Spleen (tissue), 11 donors: Measurements from ENCODE around the gene TNS2. TPM values are rescaled to one million over a fixed set of nuclear protein-coding genes. Genes with fewer than 3 reads are reported as not detected.

ENCODE experiments used
- DNase-seq: peaks from one replicate; pipeline ENCODE4 v3.0.0-alpha.2; 2020
- H3K27ac ChIP-seq, 8 donors: fragments of 200-600 bp; sonication (generic) in 7 of 8; 1 replicate in 4 of 8; 2 replicates in 4 of 8; pipeline versions ENCODE4 v1.5.0 to v1.8.0; 2016 to 2021; ENCODE audit warnings: inconsistent platforms in 4 of 8, mild to moderate bottlenecking in 4 of 8, moderate library complexity in 1 of 8
- H3K27me3 ChIP-seq, 7 donors: fragments of 200-600 bp; sonication (generic) in 6 of 7; replicated peaks in 1 of 7; 1 replicate in 4 of 7; 2 replicates in 3 of 7; pipeline versions ENCODE4 v1.5.0 to v1.8.0; 2016 to 2021; ENCODE audit warnings: inconsistent platforms in 3 of 7, mild to moderate bottlenecking in 1 of 7
- H3K36me3 ChIP-seq, 6 donors: fragments of 200-600 bp; sonication (generic) in 5 of 6; 1 replicate in 4 of 6; 2 replicates in 2 of 6; pipeline versions ENCODE4 v1.5.0 to v1.8.0; 2016 to 2021; ENCODE audit warnings: inconsistent platforms in 2 of 6
- H3K4me1 ChIP-seq, 6 donors: fragments of 200-600 bp; sonication (generic) in 5 of 6; 1 replicate in 3 of 6; 2 replicates in 3 of 6; pipeline versions ENCODE4 v1.5.0 to v1.8.0; 2016 to 2021; ENCODE audit warnings: inconsistent platforms in 3 of 6
- H3K4me3 ChIP-seq, 8 donors: fragments of 200-600 bp; sonication (generic) in 7 of 8; 1 replicate in 4 of 8; 2 replicates in 4 of 8; pipeline versions ENCODE4 v1.5.0 to v1.8.0; 2016 to 2021; ENCODE audit warnings: inconsistent platforms in 4 of 8, mild to moderate bottlenecking in 4 of 8, moderate library complexity in 2 of 8
- H3K9me3 ChIP-seq, 8 donors: fragments of 200-600 bp; sonication (generic) in 7 of 8; 1 replicate in 4 of 8; 2 replicates in 4 of 8; pipeline versions ENCODE4 v1.5.0 to v1.8.0; 2016 to 2021; ENCODE audit warnings: inconsistent platforms in 4 of 8
- CTCF ChIP-seq, 11 experiments: fragments of 200-600 bp in 7 of 11; fragments of 450-650 bp in 4 of 11; sonication (generic) in 4 of 11; IDR thresholded peaks in 8 of 11; conservative IDR thresholded peaks in 3 of 11; 1 replicate in 7 of 11; 2 replicates in 4 of 11; pipeline versions ENCODE4 v1.4.0 to v1.8.0; 2016 to 2021; ENCODE audit warnings: antibody characterized with exemption in 11 of 11, inconsistent platforms in 4 of 11, mild to moderate bottlenecking in 1 of 11
- POLR2A ChIP-seq, 3 donors: fragments of 450-650 bp; IDR thresholded peaks; one replicate each; pipeline ENCODE4 v1.5.1; 2017; ENCODE audit warnings: antibody characterized with exemption in 3 of 3, mild to moderate bottlenecking in 1 of 3
- POLR2AphosphoS5 ChIP-seq, 3 donors: sonication (generic); formaldehyde crosslinking; IDR thresholded peaks; one replicate each; pipeline ENCODE4 v1.5.1; 2017; ENCODE audit warnings: antibody characterized with exemption in 3 of 3
- WGBS, 5 donors: extraction: QIAGEN DNeasy Blood & Tissue Kit in 3 of 5; methylation state at CpG; one replicate each; pipeline versions ENCODE4 v1.1.5 to v1.1.7; 2013 to 2018; 5-methylcytosine and 5-hydroxymethylcytosine counted together
- intact Hi-C: fragments of 100-400 bp; cut with DNase I; formaldehyde crosslinking; loops from one replicate; pipeline ENCODE4 v1.15.0; 2023; ENCODE audit warnings: low total_unique reads
- polyA plus RNA-seq, 3 donors: library from polyadenylated mRNA; stranded (reverse); fragments of 200-250 nt; gene quantifications; one replicate each; pipeline ENCODE4 v1.2.1, GENCODE V29; 2013
- total RNA-seq, 7 donors: library from RNA; depleted of rRNA in 3 of 7; stranded (reverse); fragments of >200 nt in 3 of 7; fragmentation: NEBNext Ultra II Directional in 4 of 7; extraction: Animal tissue kit (Norgen Biotek cat#: 25700) in 4 of 7; gene quantifications; one replicate each; pipeline versions ENCODE4 v1.1.0 to v1.2.1, GENCODE V29; 2016 to 2021
- donor health status: healthy with polysubstance abuse.
- donor health status: DM: no; HTN: no; CAD: no; lungs with moderate emphysema.
- donor health status: DM: no; HTN: no; CAD: no.
- donor health status: Bipolar disorder and iron deficiency.
- donor health status: healthy.
- donor health status: DM: no; HTN: no; CAD: no.
- donor health status: DM: yes; HTN: yes; CAD: no.

Gene TNS2
- total and polyA plus RNA-seq, 10 donors, result 36.6 to 301 (median 162) TPM

GRCh38 chr12:53078425-53079225, 28.8 kb downstream of the TNS2 start:
- Histone ChIP-seq H3K36me3 (peaks cover 0 to 42% (median 28%) of the 10 kb centered on the region in 6 donors), H3K27me3 (no peaks in the 10 kb centered on the region), H3K4me3 (peak overlapping the region; percentile 67 to 85 (median 77)), H3K4me1 (peaks cover 13 to 66% (median 40%) of the 10 kb centered on the region in 6 donors), H3K27ac (peak overlapping the region; percentile 76 to 95 (median 92)), H3K9me3 (no peaks in the 10 kb centered on the region)
- WGBS, 5 donors, result 21 to 56% (median 23%) methylated on average over 10 to 25 of the region's 25 CpGs
- TF ChIP-seq POLR2AphosphoS5 (IDR thresholded peaks at IDR 0.05), result no peak
- peak in 2 of 11 experiments; percentile 5 to 6 for TF ChIP-seq CTCF (IDR thresholded peaks at IDR 0.05 in 8 of 11, conservative IDR thresholded peaks at IDR 0.05 in 3 of 11)
- TF ChIP-seq POLR2A (IDR thresholded peaks at IDR 0.05), result no peak
- no peak for DNase-seq
- intact Hi-C loops, result loop anchor here (10.0 kb wide), 1 partner anchor 126 kb away; the partner anchor contains the start of gene ITGB7

GRCh38 chr12:53079226-53080117, 29.6 kb downstream of the TNS2 start, which contains the start of gene SPRYD3:
SPRYD3 (minus strand) TSS chr12:53079390; CDS start chr12:53079333, 57 bp downstream.
- Histone ChIP-seq H3K4me3 (peak within 1 kb of the TSS; percentile 67 to 85 (median 77)), H3K9me3 (peaks cover 0 to under 1% (median 0%) of the 10 kb centered on the region in 8 donors), H3K27me3 (no peaks in the 10 kb centered on the region), H3K27ac (peak within 1 kb of the TSS; percentile 76 to 95 (median 92)), H3K36me3 (peaks cover 0 to 33% (median 24%) of the 10 kb centered on the region in 6 donors), H3K4me1 (peaks cover 7 to 58% (median 36%) of the 10 kb centered on the region in 6 donors)
- DNase-seq, result peak; percentile 98
- 3 to 9% (median 4%) methylated on average over 36 to 67 of the region's 67 CpGs for WGBS, 5 donors
- intact Hi-C loops, result loop anchor here (10.0 kb wide), 1 partner anchor 125 kb away; the partner anchor contains the start of gene ITGB7
- TF ChIP-seq POLR2AphosphoS5 (IDR thresholded peaks at IDR 0.05) (peak; percentile 94 to 97 (median 97)), CTCF (IDR thresholded peaks at IDR 0.05 in 8 of 11, conservative IDR thresholded peaks at IDR 0.05 in 3 of 11) (peak in 3 of 11 experiments; percentile 0 to 33 (median 30)), POLR2A (IDR thresholded peaks at IDR 0.05) (peak; percentile 22 to 86 (median 84))

GRCh38 chr12:53082637-53083175, 32.8 kb downstream of the TNS2 start:
- intact Hi-C loops, result no loop called here
- peaks cover 7 to 25% (median 19%) of the 10 kb centered on the region in 6 donors for H3K4me1 ChIP-seq
- H3K4me3 ChIP-seq, result no peak overlapping the region
- no peak for DNase-seq
- H3K27me3 ChIP-seq, result no peaks in the 10 kb centered on the region
- TF ChIP-seq POLR2A (IDR thresholded peaks at IDR 0.05), result no peak
- no peak for TF ChIP-seq POLR2AphosphoS5 (IDR thresholded peaks at IDR 0.05)
- TF ChIP-seq CTCF (IDR thresholded peaks at IDR 0.05 in 8 of 11, conservative IDR thresholded peaks at IDR 0.05 in 3 of 11), result no peak
- H3K27ac ChIP-seq, result no peak overlapping the region
- peaks cover 0 to 2% (median 0%) of the 10 kb centered on the region in 6 donors for H3K36me3 ChIP-seq
- 60 to 67% (median 65%) methylated on average over 2 of the region's 2 CpGs for WGBS, 5 donors
- peaks cover 0 to 3% (median 0%) of the 10 kb centered on the region in 8 donors for H3K9me3 ChIP-seq
